Measurements from ENCODE around the gene APEH. TPM values are rescaled to one million over a fixed set of nuclear protein-coding genes. Genes with fewer than 3 reads are reported as not detected.
A peak's percentile ranks its signal among the peaks of the same experiment; 100 is the strongest.
"Not testable (repeated sequence)": the region's sequence is repeated elsewhere in the genome, so short reads cannot be mapped to it uniquely, and the experiment has no call there.

Gene APEH
- total RNA-seq, 1 experiment from 2014 or later, result 97.9 TPM

DNA sequence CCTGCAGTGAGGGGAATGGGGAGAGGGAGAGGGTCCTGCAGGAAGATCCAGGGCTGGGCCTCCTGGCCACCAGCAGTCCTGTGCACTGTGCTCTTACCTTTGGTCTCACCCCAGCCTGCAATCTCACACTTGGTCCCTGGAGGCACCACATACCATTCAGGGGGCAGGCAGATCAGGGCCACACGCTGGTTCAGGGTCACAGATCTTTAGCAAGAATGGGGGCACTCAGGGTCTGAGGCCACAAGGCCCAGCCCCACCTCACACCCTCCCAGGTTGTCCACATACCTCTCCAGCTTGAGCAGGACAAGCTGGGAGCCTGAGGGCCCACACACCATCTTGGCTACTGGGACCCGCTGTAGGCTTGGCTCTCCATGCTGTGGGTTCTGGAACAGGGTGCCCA is 10.3 kb downstream of the APEH start:
- not testable (repeated sequence) for H3K27ac ChIP-seq; H3K27me3 ChIP-seq (replicated peaks); H3K9me3 ChIP-seq (replicated peaks); DNase-seq (ENCODE audit: low read depth in 1 of 2, low spot score in 2 of 2); H3K4me1 ChIP-seq (replicated peaks); H3K4me3 ChIP-seq
- peaks cover 43% of the 10 kb centered on the region for H3K36me3 ChIP-seq

DNA sequence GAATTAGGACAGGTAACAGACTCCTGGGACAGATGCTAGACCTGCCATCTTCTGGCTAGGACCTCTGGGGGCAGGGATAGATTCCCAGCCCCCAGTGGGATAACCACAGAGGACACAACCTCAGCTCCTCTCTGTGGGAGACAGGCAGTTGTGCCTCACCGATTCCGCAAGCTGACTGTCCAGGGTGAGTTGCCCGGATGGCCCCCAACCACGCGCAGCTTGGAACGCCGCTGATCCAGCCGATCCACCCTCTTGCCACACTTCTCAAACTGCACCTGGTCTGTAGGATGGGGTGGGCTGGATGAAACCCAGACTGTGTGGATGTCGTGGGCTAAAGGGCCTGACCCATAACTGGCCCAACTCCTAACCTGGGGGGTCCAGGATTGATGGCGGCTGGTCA is 11.0 kb downstream of the APEH start:
- DNase-seq (ENCODE audit: low read depth in 1 of 2, low spot score in 2 of 2), result not testable (repeated sequence)
- peaks cover 37% of the 10 kb centered on the region for H3K36me3 ChIP-seq

DNA sequence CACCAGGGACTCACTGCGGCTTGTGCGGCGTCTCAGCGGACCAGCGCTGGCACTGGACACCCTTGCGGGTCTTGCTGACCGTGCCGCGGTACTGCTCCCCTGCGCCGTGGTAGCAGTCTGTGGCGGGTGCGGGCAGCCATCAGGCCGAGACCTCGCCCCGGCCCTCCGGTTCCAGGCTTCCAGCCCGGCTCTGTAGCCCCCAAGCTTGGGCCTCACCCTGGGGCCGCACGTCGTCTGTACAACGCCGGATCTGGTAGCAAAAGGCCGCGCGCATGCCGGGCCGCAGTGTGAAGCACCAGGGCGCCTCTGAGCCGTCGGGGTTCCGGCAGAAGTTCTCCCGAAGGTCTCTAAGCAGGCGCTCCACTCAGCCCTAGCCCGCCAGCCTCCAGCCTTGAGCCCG is 11.7 kb downstream of the APEH start:
- H3K9me3 ChIP-seq (replicated peaks); H3K4me3 ChIP-seq; DNase-seq (ENCODE audit: low read depth in 1 of 2, low spot score in 2 of 2); H3K4me1 ChIP-seq (replicated peaks); H3K27ac ChIP-seq; H3K27me3 ChIP-seq (replicated peaks): not testable (repeated sequence)
- peaks cover 30% of the 10 kb centered on the region for H3K36me3 ChIP-seq

More for the DNA sequence above, 11.0 kb downstream of the APEH start:
- not testable (repeated sequence) for H3K27ac ChIP-seq; H3K9me3 ChIP-seq (replicated peaks); H3K27me3 ChIP-seq (replicated peaks); H3K4me1 ChIP-seq (replicated peaks); H3K4me3 ChIP-seq

DNA sequence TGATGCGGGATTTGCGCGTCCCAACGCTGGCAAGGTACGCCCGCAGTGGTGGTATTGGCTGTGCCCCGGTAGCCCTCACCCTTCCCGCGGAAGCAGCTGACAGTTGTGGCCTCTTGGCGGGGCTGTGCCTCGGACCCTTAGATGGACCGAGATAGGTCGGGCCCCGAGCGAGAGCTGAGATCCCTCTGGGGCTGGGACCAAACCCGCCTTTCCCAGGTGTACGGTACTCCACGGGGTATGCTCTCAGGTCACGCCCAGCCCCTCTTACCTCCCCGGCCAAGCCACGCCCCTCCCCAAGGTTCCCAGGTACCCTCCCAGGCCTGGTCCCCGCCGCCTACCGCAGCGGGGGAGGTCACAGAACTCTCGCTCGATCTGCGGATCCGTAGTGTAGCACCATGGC is 12.2 kb downstream of the APEH start:
- H3K27me3 ChIP-seq (replicated peaks); H3K4me3 ChIP-seq: not testable (repeated sequence)

DNA sequence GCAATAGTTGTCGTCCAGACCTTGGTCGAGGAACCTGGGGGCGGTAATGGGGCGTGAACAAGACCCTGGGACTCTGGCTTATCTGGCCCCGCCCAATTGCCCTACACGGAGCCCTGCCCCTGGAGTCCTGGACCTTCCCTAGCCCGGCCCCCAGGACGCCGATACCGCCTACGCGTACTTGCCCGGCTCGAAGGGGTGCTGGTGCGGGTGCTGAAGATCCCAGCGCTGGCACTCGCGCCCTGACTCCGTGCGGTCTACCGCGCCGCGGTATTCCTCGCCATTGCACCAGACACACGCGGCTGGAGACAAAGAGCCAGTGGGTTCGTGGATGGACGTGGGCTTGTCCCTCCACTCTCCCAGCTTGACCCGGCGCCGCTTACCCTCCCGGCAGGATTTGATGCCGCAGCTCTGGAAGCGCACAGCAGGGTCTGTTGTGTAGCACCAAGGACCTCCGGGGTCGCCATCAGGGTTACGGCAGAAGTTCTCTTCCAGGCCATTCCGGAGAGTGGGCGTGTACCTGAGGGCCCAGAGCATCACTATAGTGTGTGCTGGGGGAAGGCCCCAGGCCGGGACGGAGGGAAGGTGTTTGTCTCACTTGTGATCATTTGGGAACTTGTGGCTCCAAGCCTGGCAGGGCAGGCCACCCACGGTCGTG is 12.7 kb downstream of the APEH start:
- H3K27ac ChIP-seq; H3K9me3 ChIP-seq (replicated peaks); H3K27me3 ChIP-seq (replicated peaks); H3K4me3 ChIP-seq; DNase-seq (ENCODE audit: low read depth in 1 of 2, low spot score in 2 of 2); H3K4me1 ChIP-seq (replicated peaks): not testable (repeated sequence)
- peaks cover 19% of the 10 kb centered on the region for H3K36me3 ChIP-seq

More for the DNA sequence above, 12.2 kb downstream of the APEH start:
- H3K36me3 ChIP-seq, result peaks cover 25% of the 10 kb centered on the region
- H3K27ac ChIP-seq; H3K4me1 ChIP-seq (replicated peaks); DNase-seq (ENCODE audit: low read depth in 1 of 2, low spot score in 2 of 2); H3K9me3 ChIP-seq (replicated peaks): not testable (repeated sequence)

DNA sequence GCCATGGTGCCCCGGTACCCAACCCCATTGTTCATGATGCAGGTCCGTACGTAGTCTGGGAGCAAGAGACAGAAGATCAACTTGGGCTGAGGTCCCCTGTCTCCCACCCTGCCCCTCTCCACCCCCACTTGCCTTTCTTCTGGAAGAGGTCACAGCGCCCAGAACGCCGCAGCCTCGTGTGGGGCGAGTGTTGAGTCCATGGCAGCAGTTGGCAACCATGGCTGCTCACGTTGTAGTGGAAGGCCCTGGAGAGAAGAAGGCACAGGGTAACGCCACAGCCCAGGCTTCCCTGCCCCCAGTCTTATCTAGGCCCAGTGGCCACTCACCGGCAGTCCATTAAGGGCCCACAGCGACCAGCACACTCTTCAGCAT is 13.3 kb downstream of the APEH start:
- DNase-seq (ENCODE audit: low read depth in 1 of 2, low spot score in 2 of 2); H3K4me1 ChIP-seq (replicated peaks); H3K4me3 ChIP-seq; H3K27me3 ChIP-seq (replicated peaks); H3K9me3 ChIP-seq (replicated peaks); H3K27ac ChIP-seq: not testable (repeated sequence)
- H3K36me3 ChIP-seq, result peaks cover 14% of the 10 kb centered on the region

DNA sequence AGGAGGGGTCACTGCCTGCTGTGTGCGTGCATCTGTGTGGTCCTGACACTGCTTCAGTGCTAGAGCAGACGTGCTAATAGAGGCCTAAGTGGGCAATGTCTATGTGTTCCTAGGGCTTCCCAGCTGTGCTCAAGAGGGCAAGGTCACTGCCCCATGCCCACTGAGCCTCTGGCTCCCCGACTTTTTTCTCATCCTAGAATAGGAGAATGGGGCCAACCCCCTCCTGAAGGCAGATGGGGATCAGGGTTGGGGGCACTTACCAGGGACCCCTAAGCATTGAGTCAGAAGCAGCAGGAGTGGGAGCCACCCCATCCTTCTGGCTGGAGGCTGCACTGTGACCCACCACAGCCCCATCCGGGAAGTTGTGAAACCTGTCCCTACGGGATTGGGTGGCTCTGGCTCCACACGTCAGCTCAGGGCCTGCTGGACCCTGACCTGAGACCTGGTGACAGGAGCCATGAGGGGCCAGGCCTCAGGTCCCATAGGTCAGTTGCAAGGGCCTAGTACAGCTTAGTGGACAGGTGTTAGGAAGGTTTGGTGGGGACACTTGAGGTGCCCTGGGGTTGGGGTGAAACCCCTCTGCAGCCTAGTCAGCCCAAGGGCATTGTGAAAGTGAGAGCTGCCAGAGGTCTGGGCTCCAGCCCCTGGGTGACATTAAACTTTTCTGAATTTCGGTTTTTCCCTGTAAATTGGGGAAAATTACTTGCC is 14.3 kb downstream of the APEH start:
- H3K4me1 ChIP-seq (replicated peaks); H3K9me3 ChIP-seq (replicated peaks); H3K36me3 ChIP-seq; H3K4me3 ChIP-seq; DNase-seq (ENCODE audit: low read depth in 1 of 2, low spot score in 2 of 2); H3K27ac ChIP-seq; H3K27me3 ChIP-seq (replicated peaks): not testable (repeated sequence)

DNA sequence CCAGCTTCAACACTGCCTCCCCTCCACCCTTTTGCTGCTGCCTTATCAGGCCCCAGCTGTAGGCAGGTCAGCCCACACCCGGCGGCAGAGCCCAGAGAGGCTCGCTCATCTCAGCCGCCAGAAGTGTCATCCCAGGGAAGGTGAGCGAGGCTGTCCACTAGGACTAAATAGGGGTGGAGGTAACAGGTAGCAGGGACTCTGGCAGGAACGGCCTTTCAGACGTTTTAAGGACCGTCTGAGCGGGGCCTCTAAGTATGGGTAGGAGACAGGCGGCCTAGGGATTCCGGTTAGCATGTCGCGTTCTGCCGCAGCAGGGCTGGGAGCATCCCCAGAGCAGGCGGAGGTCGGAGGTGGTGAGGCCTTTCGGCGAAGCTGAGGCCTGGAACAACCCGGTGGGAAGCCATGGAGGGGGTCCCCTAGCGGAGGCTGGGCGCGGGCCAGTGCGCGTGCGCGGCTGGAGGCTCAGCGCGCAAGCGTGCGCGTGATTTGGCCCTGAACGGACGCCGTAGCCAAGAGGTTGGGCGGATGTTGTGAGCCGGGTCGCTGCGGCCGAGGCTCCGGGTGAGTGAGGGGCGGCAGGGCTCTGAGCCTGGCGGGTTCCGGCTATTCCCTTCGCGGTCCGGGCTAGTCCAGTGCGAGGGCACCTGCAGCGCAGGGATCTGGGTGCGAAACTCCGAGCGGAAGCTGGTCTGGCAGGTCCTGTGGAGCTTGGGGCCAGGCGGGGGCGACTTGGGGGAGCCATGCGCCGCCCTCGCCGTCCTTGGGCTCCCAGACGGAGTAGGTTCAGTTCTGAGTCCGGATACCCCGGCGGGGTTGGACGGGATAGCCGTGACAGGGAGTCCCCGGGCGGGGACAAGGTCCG is 15.1 kb downstream of the APEH start, which contains the start of the genes MST1 and RNF123:
MST1 (minus strand) TSS at position 429 of the 862 bp plus-strand sequence. CDS start 783 bp downstream, outside the sequence.
RNF123 (plus strand) TSS at position 512 of the 862 bp plus-strand sequence. CDS start 1,609 bp downstream, outside the sequence.
- peak within 1 kb of the TSS; percentile 55 for H3K4me3 ChIP-seq
- H3K27ac ChIP-seq, result no peak within 1 kb of the TSS
- peak; percentile 83 to 88 for DNase-seq (ENCODE audit: low read depth in 1 of 2, low spot score in 2 of 2)
- no peaks in the 10 kb centered on the region for H3K9me3 ChIP-seq (replicated peaks)
- H3K27me3 ChIP-seq (replicated peaks), result no peaks in the 10 kb centered on the region
- H3K4me1 ChIP-seq (replicated peaks), result peaks cover 5% of the 10 kb centered on the region; the same call in 1 of the 2 replicates
- no peaks in the 10 kb centered on the region for H3K36me3 ChIP-seq

DNA sequence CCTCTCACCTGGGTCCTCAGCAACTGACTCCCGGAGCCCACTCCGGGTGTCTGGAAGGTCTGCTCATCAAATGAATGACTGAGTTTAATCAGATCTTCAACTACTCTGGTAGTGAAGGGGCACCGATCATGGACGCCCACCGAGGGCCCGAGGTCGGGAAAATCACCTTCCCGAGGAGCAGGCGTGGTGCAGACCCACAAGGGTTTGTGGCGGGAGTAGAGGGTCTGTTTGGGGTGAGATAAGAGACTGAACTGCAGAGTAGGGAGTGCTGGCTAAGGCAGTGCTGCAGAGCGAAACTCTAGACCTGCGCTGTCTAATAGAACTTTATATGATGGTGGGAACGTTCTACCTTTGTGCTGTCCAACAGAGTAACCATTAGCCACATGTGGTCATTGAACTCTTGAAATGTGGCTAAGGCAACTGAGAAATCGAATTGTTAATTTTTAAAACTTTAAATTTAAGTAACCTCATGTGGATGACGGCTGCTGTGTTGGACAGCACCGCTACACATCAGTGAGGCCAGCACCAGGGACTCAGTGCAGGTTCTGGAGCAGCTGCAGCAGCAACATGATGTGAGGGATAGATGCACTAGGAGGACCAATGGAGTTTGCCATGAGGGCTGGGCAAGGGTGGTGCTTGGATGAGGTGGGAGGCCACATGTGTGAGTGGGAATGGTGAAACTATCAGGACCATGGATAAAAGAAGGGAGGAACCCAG is 15.9 kb downstream of the APEH start:
- not testable (repeated sequence) for H3K27me3 ChIP-seq (replicated peaks); DNase-seq (ENCODE audit: low read depth in 1 of 2, low spot score in 2 of 2); H3K4me1 ChIP-seq (replicated peaks); H3K36me3 ChIP-seq; H3K27ac ChIP-seq; H3K9me3 ChIP-seq (replicated peaks)
- peak overlapping the region; percentile 55 for H3K4me3 ChIP-seq

DNA sequence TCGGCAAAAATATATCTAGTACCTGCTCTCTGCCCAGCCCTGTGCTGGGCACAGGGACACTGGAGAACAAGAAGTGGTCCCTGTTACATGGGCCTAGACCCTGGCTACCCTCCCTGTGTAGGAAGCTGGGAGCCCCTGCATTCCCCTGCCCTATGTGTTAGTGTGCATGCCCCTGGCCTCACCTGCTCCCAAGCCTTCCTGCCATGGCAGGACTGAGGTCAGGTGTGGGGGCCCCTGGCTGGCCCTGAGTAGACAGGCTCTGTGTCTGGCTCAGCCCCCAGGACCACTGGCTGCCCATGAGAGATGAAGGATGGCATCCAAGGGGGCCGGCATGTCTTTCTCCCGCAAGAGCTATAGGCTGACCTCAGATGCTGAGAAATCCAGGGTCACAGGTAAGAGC is 16.7 kb downstream of the APEH start:
- not testable (repeated sequence) for H3K4me1 ChIP-seq (replicated peaks); H3K27me3 ChIP-seq (replicated peaks); H3K4me3 ChIP-seq; H3K36me3 ChIP-seq; H3K27ac ChIP-seq; H3K9me3 ChIP-seq (replicated peaks); DNase-seq (ENCODE audit: low read depth in 1 of 2, low spot score in 2 of 2)

DNA sequence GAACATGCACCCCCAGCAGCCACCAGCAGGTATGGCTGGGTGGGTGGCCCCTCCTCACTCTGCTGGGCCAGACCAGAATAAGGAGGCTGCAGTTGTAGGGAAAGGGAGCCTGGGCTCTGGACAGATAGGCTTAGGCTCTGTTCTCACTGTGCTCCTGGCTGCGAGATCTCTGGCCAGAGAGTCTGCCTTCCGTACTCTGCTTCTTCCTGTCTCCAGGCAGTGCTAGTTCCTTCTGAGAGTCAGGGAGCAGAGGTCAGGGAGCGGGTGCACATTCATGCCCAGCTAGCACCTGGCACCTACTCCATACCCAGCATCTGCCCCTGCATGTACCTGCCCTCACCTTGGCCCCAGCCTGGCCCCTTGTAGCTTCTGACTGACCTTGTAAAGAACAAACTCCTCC is 17.3 kb downstream of the APEH start:
- H3K4me3 ChIP-seq; H3K36me3 ChIP-seq; H3K9me3 ChIP-seq (replicated peaks); H3K27me3 ChIP-seq (replicated peaks); H3K27ac ChIP-seq; H3K4me1 ChIP-seq (replicated peaks); DNase-seq (ENCODE audit: low read depth in 1 of 2, low spot score in 2 of 2): not testable (repeated sequence)

DNA sequence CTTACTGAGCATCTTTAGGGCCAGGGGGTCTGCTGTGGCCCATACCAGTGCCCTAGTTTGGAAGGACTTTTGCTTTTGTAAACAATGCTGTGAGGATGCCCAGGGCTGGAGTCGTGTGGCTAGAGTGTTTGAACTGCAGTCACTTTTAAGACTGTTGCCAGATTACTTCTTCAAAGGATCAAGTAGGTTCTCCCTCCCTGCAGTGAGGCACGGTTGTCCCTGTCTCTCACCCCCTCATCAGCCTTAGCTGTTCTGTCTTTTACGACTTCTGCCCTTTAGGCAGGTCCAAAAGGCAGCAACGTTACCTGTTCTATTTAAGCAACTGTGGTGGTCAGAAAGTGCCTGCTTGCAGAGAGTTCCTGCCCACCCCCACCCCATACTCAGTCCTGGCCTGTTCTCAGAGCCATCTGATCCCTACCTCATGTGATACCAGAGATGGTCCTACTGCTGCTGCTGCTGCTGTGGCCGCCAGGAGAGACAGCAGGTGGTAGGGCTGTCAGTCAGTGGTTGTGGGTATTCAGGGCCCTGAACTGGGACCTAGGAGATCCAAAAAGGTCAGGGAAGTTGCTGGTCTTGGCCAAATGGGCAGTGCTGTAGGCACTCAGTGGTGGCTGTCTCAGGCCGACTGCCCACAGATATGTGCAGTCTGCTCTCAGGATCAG is 20.4 kb downstream of the APEH start:
- H3K27me3 ChIP-seq (replicated peaks); DNase-seq (ENCODE audit: low read depth in 1 of 2, low spot score in 2 of 2); H3K4me1 ChIP-seq (replicated peaks); H3K9me3 ChIP-seq (replicated peaks); H3K36me3 ChIP-seq; H3K27ac ChIP-seq; H3K4me3 ChIP-seq: not testable (repeated sequence)

DNA sequence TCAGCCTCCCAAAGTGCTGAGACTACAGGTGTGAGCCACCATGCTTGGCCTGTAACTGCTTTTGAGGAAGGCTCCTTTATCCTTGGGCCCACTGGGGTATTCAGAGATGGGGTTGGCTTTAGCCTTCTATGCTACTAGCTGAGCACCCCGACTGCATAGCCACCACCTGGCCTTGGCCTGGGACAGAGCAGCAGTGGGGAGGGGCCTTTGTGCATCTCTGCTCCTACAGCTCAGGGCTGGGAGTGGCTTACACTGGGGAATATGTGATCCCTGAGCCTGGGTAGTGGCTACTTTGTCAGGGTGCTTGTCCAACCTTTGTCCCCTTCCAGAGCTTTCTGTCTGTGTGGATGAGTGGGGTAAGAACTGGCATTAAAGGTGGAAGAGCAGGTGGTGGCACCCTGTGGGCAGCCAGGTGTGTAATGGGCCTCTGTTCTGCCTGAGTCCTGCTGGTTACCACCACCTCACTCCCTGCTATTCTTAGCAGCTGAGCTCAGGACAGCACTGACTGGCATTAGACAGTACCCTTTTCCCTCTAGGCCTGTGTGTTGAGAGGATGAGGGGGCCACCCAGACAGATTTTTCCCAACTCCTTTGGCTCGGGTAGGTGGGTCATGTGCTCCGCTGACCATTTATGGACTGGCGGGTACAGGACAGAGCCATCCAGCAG is 21.3 kb downstream of the APEH start:
- H3K4me3 ChIP-seq; DNase-seq (ENCODE audit: low read depth in 1 of 2, low spot score in 2 of 2); H3K27me3 ChIP-seq (replicated peaks); H3K9me3 ChIP-seq (replicated peaks); H3K27ac ChIP-seq; H3K4me1 ChIP-seq (replicated peaks); H3K36me3 ChIP-seq: not testable (repeated sequence)

All from SJSA1 (cell line).